ENCODE data around the gene LGALS3.

The LGALS3 gene

GRCh38 chr14:55133416-55133815 lies 4.4 kb downstream of the LGALS3 start:
- DNase-seq, result no peak

DNA sequence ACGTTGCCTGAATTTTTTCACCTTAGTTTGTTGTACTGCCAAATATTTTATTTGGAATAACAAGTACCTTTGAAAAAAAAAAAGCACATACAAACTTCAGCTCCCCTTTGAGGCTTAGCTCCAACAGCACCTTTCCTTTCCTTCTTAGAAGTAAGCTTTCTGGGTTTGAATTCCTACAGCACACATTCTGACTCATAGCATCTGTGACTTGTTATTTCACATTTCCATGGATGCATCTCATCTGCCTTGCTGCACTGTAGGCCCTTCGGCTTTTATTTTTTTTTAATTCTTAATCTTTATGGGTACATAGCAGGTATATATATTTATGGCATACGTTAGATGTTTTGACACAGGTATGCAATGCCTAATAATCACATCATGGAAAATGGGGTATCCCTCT lies 7.2 kb downstream of the LGALS3 start:
- no peak for DNase-seq

- no peak for DNase-seq
Measured at GRCh38 chr14:55136885-55137786, 8.1 kb downstream of the LGALS3 start.

- DNase-seq, result no peak
Measured at GRCh38 chr14:55138091-55138490, 9.0 kb downstream of the LGALS3 start.

DNA sequence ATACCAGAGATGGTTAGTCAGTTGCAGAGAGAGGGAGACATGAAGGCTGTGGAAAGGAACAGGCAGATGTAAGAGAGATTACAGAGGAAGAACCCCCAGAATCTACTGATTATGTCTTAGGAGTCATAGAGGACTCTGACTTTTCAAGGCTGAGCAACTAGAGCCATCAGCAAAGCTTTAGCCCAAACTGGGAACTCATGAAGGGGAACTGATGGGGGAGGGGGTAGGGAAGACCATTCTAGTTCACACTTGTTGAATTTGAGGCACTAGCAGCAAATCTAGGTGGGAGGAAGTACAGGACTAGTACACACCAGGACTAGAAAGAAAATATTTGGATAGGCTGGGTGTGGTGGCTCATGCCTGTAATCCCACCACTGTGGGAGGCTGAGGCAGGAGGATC lies 10.1 kb downstream of the LGALS3 start:
- DNase-seq, result no peak

DNA sequence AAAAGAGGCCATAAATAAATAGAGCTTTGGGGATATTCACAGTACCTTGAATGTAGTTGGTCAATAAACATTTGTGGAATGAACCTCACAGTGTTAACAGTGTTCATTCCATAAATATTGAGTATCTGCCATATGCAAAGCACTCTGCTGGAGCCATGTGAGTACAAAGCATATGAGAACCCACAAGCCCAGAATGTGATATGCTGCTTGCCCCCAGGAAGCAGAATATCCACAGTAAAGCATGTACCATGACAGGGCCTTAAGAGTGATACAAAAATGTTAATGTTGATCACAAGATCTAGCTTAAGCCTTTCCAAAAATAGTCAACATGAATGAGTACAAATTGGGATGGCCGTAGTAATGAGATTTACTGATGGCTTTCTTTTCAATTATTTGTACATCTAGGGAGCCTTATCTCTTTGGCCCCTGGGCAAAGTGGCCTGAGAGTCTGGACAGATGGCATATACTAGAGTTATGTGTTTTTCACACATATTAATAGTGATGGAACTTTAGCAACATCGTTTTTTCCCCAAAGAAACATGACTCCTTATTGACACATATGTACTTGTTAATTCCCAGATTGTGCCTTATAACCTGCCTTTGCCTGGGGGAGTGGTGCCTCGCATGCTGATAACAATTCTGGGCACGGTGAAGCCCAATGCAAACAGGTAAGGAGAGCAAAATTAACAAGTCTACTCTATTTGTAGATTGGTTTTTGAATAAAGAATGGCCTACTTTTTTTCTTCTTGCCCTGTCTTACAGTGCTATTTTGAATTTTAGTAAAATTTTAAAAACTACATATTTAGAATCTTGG lies 10.9 kb downstream of the LGALS3 start:
- DNase-seq, result no peak

- no peak for DNase-seq
Measured at GRCh38 chr14:55141825-55142224, 12.8 kb downstream of the LGALS3 start.

GRCh38 chr14:55142466-55142865 lies 13.4 kb downstream of the LGALS3 start:
- DNase-seq, result no peak

DNA sequence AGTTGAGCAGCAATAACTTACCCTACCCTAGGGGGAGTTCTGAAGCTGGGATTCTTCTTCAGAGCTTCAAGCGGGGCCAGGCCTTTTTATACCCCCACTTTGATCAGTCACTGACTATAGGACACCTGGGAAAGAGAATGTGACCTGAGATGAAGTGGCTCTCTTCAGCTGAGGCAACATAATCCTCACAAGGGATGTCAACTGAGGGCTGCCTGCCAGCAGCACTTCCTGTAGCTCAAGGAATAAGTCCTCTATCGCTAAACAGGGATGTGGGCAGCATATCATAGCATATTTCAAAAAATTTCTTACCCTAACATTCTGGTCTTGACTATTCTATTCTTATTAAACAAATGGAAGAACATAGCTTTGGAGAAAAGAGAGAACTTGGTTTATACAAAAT lies 17.4 kb downstream of the LGALS3 start:
- no peak for DNase-seq

DNA sequence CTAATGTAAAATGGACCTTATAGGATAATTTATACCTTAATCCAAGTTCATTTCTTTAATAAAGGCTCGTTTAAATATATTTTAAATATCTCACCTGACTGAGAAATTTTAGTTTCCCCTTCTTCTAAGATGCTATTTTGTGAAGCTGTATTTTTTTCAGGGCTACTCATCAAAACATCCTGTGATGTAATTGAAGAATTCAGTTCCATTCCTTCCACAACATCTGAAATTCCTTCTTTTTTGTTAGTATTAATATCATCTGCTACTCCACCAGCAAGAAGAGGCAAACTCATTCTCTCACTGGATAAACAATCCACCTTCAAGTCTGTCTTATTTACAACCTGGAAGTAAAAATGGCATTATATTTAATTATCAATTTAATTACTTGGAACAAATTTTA lies 22.5 kb downstream of the LGALS3 start:
- no peak for DNase-seq

GRCh38 chr14:55152052-55152753 lies 23.2 kb downstream of the LGALS3 start:
- no peak for DNase-seq

- DNase-seq, result no peak
Measured at GRCh38 chr14:55153951-55154350, 24.9 kb downstream of the LGALS3 start.

DNA sequence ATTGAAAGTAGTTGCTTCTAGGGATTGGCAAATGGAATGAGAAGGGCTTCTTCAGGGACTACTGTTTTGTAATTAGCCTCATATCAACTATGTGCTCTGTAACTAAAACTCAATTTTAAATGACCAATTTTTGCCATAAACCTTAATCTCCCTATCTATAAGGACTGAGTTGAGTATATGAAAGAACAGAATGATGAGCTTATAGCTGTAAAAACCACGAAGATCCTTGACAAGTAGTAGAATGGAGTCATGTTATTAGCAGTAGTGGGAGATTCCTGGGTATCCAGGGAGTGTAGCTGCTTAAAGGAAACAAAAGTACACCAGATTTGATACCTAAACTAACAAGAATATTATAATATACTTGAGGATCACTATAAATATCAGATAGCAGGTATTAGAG lies 28.0 kb downstream of the LGALS3 start:
- DNase-seq, result no peak

DNA sequence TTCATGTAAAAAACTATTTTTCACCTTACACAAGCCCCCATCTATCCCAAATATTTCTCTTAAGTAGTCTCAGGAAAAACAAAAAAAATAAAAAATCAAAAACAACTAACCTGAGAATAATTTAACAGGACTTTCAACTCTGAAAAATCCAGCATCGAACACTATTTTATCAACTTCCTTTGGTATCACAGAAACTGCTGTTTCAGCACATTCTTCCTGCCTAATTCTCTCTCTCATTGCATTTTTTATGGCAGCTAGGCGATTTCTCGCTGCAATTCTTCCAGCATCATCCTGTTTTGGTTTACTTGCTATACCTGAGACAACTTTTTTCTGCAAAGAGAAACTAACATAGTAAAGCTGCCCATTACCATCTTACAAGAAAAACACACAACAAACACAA lies 29.4 kb downstream of the LGALS3 start:
- no peak for DNase-seq

- DNase-seq, result no peak
Measured at GRCh38 chr14:55160989-55161388, 31.9 kb downstream of the LGALS3 start.

- no peak for DNase-seq
Measured at GRCh38 chr14:55170526-55170925, 41.5 kb downstream of the LGALS3 start.

DNA sequence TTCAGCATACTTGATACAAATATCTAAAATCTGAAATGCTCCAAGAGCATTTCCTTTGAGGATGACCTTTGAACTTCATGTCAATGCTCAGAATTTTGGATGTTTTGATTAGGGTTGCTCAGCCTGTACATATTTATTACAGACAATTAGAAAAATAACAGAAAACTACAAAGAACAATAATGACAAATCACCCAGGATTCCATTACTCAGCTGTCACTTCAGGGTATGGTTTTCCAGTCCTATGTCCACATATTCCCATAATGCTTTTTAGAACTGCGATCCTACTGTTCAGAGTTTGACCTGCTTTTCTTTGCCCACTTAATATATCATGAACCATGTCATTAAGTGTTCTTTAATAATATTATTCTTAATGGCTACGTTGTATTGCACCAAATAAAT lies 51.0 kb downstream of the LGALS3 start:
- no peak for DNase-seq

DNA sequence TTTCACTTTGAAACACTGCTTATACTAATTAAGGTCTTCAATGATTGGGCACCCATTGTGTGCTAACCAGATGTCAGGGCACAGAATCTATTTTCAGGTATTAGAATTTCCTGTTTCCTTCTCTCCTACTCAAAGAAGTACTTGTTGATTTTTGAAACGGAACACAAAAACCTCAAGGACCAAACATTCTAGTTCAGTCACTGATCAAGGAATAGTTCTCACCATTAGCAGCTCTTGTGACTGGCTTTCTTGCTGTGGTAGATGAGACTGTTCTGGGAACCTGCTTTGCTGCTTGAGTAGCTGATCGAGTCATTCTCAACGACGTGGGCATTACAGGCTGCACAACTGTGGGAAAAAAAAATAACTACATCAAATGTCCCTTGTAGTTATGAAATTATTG lies 51.4 kb downstream of the LGALS3 start:
- DNase-seq, result no peak

GRCh38 chr14:55188686-55189295 lies 59.7 kb downstream of the LGALS3 start:
- no peak for DNase-seq

- DNase-seq, result no peak
Measured at GRCh38 chr14:55190906-55191202, 61.8 kb downstream of the LGALS3 start.

GRCh38 chr14:55191203-55192053 lies 62.4 kb downstream of the LGALS3 start, which contains the start of gene DLGAP5:
DLGAP5 (minus strand) TSS chr14:55191585; CDS start chr14:55189179, 2,406 bp downstream.
- peak; percentile 76 for DNase-seq

DNA sequence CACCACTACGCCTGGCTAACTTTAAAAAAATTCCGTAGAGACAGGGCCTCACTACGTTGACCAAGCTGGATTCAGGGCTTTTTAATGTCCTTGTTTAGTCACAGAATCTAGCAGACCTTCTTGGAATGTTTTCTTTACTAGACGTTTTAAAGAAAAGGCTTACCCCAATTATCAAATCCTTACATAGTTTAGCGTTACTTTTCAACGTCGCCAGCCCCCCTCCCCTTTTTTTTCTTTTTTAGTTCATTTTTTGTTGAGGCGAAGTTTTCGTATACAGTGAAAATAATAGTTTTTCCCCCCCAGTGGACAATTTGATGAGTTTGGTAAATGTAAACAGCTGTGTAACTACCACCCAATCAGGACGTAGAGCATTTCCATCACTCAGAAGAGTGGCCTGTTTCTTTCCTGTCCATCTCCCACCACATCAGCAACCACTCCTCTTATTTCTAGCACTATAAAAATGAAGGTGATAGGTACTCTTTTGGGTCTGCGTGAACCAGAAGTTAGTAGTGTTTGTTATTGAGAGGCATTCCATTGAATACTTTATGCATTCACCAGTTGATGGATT lies 63.1 kb downstream of the LGALS3 start:
- no peak for DNase-seq
